Breast epithelium (tissue), 3 donors: ENCODE measurements around the gene NNAT.

ENCODE experiments used
- POLR2A ChIP-seq: fragments of 450-650 bp; IDR thresholded peaks from one replicate; pipeline ENCODE4 v1.6.1; 2016; ENCODE audit warnings: antibody characterized with exemption, mild to moderate bottlenecking, moderate library complexity
- POLR2AphosphoS5 ChIP-seq, 3 donors: sonication (generic); formaldehyde crosslinking; IDR thresholded peaks; one replicate each; pipeline ENCODE4 v1.6.1; 2017; ENCODE audit warnings: antibody characterized with exemption in 3 of 3
- TF ChIP-seq, protein P1 (sequence below), 3 donors: fragments of 450-650 bp; IDR thresholded peaks; one replicate each; pipeline ENCODE4 v1.5.1; 2016 to 2017; ENCODE audit warnings: antibody characterized with exemption in 3 of 3, mild to moderate bottlenecking in 3 of 3, moderate library complexity in 3 of 3

GRCh38 chr20:37566590-37567330 lies 45.7 kb downstream of the NNAT start:
- TF ChIP-seq, protein P1, sequence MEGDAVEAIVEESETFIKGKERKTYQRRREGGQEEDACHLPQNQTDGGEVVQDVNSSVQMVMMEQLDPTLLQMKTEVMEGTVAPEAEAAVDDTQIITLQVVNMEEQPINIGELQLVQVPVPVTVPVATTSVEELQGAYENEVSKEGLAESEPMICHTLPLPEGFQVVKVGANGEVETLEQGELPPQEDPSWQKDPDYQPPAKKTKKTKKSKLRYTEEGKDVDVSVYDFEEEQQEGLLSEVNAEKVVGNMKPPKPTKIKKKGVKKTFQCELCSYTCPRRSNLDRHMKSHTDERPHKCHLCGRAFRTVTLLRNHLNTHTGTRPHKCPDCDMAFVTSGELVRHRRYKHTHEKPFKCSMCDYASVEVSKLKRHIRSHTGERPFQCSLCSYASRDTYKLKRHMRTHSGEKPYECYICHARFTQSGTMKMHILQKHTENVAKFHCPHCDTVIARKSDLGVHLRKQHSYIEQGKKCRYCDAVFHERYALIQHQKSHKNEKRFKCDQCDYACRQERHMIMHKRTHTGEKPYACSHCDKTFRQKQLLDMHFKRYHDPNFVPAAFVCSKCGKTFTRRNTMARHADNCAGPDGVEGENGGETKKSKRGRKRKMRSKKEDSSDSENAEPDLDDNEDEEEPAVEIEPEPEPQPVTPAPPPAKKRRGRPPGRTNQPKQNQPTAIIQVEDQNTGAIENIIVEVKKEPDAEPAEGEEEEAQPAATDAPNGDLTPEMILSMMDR (IDR thresholded peaks at IDR 0.05) = no peak
- TF ChIP-seq POLR2AphosphoS5 (IDR thresholded peaks at IDR 0.05) = no peak
- TF ChIP-seq POLR2A = no peak
